NCI-H1092 (cell line): ENCODE measurements around the gene MAEA.

Experiments used
- DNase-seq: peaks from one replicate; lab custom pipeline; 2025; lab: John Stamatoyannopoulos, UW

Gene MAEA

DNA sequence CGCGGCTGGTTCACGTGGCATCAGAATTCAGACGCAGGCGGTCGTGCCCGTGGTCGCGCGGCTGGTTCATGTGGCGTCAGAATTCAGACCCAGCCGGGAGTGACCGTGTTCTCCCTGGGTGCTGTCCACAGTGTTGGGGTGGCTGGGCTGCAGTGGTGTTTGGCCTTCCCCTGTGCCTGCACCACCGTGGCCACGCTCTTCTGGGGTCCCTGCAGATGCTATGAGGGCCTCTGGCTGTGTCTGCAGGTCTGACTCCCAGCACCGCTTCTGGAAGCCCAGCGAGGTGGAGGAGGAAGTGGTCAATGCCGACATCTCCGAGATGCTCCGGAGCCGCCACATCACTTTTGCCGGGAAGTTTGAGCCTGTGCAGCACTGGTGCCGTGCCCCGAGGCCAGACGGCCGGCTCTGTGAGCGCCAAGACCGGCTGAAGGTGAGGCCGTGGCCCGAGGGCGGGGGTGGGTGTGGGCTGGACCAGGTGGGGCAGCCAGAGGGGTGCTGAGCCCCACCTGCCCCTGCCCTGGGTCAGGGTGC lies 90.2 kb downstream of the MAEA start:
- no peak for DNase-seq

DNA sequence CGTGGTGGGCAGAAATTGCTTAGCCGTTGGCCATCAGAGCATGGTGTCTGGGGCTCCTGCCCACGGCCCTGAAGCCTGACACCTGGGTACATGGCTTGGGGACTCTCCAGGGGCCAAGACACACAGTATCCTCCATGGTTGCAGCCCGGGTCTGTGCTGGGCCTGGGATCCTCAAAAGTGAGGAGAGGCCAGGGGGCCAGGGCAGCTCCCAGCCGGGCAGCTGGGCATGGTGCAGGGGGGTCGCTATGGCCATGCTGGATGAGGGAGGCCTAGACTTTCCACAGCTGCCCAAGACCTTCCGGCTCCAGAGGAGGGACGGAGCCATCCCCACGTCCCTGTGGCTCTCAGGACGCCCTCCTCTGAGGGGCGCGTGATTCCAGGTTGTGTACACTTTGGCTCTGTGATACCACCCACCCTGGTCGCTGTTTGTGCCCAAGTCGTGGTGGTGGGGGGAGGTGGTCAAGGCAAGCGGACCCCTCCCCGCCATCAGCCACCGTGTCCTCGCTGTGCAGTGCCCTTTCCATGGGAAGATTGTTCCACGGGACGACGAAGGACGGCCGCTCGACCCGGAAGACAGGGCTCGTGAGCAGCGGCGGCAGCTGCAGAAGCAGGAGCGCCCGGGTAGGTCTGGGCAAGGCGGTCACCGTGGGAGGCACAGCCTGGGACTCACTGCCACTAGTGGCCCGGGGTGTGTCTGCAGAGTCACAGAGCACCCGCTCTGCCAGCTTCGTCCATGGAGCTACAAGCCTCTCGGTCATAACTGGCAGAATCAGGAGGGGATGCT lies 90.9 kb downstream of the MAEA start:
- no peak for DNase-seq

DNA sequence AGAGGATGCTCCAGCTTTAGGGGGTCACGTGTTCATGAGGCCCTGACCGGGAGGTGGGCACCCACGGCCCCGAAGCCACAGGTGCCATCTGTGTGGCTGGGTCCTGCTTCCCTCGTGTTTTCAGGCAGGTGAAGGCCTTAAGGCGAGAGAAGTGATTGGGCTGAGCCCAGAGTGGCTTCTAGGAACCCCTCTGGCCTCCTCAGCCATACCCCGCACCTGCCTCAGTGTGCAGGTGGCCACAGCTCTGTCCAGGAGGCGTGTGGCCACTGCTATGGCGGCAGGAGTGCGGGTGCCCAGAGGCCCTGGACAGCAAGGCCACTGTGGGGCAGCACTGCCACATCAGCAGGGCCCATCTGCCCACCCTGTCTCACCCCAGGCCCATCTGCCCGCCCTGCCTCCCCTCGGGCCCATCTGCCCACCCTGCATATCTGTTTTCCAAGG lies 91.5 kb downstream of the MAEA start:
- no peak for DNase-seq

DNA sequence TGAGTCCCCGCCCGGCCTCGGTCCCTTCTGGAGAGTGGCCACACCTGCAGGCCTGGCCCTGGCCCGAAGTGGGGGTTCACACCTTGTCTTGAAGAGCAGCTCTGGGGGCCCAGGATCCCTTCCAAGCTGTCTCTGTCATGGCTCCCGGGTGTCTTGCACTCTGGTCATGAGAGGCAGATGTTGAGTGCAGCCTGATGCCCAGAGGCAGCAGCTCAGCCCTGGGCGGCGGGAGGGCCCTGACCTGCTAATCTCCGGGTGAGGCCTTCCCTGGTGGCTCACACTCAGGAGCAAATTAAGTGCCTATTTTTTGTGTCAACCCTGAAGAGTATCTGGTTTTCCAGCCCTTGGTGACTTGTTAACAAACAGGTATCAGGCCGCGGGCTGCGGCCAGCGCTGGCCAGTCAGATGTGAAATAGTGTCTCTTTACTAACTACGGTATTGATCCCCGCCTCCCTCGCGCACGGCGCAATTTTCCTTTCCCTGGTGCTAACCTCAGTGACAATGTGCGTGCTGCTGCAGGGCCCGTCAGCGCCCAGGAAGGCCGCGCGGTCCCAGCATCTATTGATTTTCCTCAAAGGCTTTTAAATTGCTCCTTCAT lies 92.4 kb downstream of the MAEA start:
- no peak for DNase-seq

DNA sequence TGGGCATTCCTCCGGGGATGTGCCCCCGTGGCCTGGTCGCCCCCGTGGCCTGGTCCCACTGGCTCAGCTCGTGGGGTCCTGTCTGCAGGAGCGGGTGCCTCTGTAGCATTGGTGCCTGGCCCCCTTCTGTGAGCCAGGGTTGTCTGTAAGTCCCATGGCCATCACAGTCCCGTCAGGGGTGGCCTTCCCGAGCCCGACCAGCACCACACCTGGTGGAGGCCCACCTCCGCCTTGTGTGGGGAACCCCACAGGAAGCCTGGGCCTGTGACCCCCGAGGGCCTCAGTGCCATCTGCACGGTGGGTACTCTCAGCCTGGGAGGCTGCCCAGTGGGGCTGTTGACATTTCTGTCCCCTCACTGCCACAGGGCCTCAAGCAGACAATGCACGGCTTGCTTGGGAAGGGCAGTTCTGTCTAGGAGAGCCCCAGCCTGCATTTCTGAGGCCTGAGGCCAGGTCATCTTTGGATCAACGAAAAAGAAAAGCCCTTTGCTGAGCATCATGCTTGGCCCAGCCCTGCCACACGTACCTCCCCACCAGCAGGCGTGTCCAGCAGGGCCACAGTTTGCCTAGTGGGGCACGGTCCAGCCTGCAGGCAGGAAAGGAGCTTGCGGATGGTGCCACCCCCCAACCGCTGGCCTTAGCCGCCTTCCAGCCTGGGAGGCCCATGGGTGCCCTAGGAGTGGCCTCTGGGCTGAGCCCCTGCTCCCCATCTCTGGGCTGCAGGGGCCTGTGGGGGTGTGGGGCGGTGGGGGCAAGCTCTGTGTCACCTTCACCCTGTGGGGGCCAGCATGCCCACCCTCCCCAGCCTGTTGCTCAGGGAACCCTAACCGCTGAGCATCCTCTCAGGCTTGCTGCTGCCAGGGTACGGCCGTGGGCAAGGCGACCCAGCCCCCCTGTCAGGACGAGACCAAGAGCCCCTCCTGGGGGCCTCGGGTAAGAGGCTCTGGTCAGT lies 93.4 kb downstream of the MAEA start:
- DNase-seq: no peak

DNA sequence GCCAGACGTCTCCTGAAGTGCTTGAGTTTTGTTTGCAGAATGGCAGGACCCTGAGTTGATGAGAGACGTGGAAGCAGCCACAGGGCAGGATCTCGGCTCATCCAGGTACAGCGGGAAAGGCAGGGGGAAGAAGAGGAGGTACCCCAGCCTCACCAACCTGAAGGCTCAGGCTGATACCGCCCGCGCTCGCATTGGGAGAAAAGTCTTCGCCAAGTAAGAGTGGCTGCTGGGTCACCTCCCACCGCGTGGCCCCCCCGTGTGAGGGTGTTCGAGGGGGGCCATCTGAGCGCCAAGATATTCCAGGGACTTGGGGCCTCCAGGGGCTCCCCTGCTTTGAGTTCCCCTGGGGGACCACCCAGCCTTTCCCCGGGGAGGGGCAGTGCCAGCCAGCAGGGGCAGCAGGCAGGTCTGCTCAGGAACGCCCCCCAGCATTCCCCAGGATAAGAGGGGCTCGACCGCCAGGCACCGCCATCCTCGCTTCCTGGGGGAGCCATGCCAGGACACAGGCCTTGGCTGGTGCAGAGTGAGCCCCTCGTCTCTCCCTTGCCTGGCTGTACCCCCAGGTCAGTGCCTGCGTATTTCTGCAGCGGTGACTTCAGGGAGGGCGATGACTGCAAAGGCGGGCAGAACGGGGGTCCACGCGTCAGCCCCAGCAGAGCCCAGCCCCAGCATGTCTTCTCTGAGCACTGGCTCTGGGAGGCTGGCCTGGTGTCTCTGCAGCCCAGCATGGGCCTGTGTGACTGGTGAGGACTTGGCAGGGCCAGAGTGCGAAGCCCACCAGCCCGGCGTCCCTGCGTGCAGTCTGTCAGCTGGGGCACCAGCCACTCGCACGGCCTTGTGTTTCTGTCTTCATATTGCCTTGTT lies 94.3 kb downstream of the MAEA start:
- DNase-seq: no peak

DNA sequence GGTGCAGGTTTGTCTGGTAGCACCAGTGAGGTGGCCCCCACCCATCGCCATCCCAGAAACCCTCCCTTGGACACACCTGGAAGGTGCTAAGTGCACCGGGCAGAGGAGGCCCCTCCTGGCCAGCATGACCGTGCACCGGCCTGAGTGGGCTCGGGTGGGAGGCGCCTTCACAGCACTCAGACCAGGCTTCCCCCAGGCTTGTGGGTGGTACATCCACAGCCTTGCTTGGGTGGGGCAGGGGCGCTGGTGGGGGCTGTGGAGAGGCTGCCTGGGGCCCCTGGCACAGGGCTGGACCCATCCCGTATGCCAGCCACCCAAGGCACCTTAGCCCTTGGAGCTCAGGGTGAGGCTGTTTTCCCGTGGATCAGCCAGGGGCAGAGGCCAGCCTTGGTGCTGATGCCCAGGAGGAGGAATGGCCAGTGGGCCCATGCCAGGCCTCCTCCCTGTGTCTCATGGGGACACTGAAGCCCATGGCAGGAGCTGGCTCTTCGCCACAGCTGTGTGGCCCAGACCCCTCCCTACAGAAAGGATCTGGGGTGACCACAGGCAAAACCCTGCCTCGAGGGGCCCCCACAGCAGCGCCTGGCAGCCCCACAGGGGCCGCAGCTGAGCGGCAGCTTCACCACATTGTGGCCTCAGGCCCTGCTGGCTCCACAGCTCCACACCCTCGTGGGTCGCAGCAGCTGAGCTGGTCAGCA lies 95.1 kb downstream of the MAEA start:
- DNase-seq: no peak

DNA sequence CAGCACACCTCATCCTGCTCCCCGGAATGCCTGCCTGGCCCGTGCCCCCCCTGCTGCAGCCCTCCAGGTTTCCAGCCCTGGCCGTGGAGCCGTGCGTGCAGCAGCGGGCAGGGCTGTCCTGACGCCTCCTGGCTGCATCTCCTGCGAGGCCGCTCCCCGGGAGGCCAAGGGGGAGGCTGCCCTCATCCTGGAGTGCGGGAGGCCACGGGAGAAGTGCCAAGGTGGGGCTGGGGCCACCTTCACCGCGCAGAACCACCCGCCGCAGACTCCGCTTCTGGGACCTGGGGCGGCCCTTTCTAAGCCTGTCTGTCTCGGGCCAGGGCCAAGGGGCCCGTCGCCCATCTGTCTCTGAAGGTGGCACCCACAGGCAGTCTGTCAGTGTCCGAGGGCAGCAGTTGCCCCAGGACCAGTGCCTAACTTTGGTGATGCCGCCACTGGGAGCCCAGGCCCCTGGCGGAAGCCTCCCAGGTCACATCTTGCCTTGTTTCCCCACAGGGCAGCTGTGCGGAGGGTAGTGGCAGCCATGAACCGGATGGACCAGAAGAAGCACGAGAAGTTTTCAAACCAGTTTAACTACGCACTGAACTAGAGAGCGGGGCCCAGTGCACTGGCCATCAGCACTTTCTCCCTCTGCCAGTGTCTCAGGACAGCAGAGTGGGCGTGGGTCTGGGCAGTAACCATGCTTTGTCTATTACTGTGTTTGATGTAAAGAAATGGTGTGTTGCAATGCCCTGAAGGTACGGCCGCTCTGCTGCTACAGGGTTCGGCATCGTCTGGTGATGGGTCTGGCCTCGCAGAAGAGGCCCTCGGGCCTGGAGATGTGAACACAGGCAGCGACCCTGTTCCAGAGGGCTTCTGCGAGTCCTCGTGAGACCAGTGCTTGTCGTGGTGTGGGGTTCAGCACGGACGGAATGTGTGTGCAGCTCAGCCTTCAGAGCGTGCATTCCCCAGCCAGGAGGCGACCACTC lies 96.0 kb downstream of the MAEA start:
- no peak for DNase-seq
